HG03378 (cell line): ENCODE results near the gene CAPZA3.
"Not testable (repeated sequence)": the region's sequence is repeated elsewhere in the genome, so short reads cannot be mapped to it uniquely, and the experiment has no call there.

Experiments used
- ATAC-seq: cut with Tn5 transposase; IDR thresholded peaks from one replicate; pipeline ENCODE4 v1.9.1; 2021; ENCODE audit warnings: mild to moderate bottlenecking, moderate library complexity; ENCODE audit not compliant: unreplicated experiment

Gene CAPZA3

GRCh38 chr12:18753481-18754123 lies 15.7 kb downstream of the CAPZA3 start:
- no peak for ATAC-seq

GRCh38 chr12:18754124-18754707 lies 16.3 kb downstream of the CAPZA3 start:
- no peak for ATAC-seq

- ATAC-seq, result no peak
Measured at GRCh38 chr12:18755341-18755740, 17.4 kb downstream of the CAPZA3 start.

DNA sequence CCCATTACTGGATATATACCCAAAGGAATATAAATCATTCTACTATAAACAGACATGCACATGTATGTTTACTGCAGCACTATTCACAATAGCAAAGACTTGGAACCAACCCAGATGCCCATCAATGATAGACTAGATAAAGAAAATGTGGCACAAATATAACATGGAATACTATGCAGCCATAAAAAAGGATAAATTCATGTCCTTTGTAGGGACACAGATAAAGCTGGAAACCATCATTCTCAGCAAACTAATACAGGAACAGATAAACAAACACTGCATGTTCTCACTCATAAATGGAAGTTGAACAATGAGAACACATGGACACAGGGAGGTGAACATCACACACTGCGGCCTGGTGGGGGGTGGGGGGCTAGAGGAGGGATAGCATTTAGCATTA lies 28.6 kb downstream of the CAPZA3 start:
- ATAC-seq, result not testable (repeated sequence)

- no peak for ATAC-seq
Measured at GRCh38 chr12:18782827-18783226, 44.9 kb downstream of the CAPZA3 start.

DNA sequence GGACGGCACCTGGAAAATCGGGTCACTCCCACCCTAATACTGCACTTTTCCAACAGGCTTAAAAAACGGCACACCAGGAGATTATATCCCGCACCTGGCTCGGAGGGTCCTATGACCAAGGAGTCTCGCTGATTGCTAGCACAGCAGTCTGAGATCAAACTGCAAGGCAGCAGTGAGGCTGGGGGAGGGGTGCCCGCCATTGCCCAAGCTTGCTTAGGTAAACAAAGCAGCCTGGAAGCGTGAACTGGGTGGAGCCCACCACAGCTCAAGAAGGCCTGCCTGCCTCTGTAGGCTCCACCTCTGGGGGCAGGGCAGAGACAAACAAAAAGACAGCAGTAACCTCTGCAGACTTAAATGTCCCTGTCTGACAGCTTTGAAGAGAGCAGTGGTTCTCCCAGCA lies 47.5 kb downstream of the CAPZA3 start:
- ATAC-seq, result not testable (repeated sequence)
